Esophagus muscularis mucosa (tissue), 4 donors: Measurements from ENCODE around the gene SLC17A6. TPM values are rescaled to one million over a fixed set of nuclear protein-coding genes. Genes with fewer than 3 reads are reported as not detected.

Experiments used
- DNase-seq: peaks from one replicate; pipeline ENCODE4 v3.0.0-alpha.2; 2017; ENCODE audit errors: extremely low spot score
- H3K27ac ChIP-seq, 4 donors: fragments of 200-600 bp; sonication (generic); replicated peaks in 1 of 4; 1 replicate in 3 of 4; 2 replicates in 1 of 4; pipeline ENCODE4 v1.5.1; 2016 to 2019; ENCODE audit warnings: mild to moderate bottlenecking in 1 of 4
- H3K27me3 ChIP-seq, 4 donors: fragments of 200-600 bp; sonication (generic); one replicate each; pipeline versions ENCODE4 v1.5.1 to v1.6.0; 2016 to 2019
- H3K36me3 ChIP-seq, 4 donors: fragments of 200-600 bp; sonication (generic); one replicate each; pipeline ENCODE4 v1.5.1; 2016 to 2019
- H3K4me1 ChIP-seq, 4 donors: fragments of 200-600 bp; sonication (generic); one replicate each; pipeline ENCODE4 v1.5.1; 2016 to 2019
- H3K4me3 ChIP-seq, 4 donors: fragments of 200-600 bp; sonication (generic); 1 replicate in 2 of 4; 2 replicates in 2 of 4; pipeline ENCODE4 v1.5.1; 2016 to 2019; ENCODE audit warnings: mild to moderate bottlenecking in 4 of 4, moderate library complexity in 1 of 4
- H3K9me3 ChIP-seq, 4 donors: fragments of 200-600 bp; sonication (generic); 1 replicate in 3 of 4; 2 replicates in 1 of 4; pipeline ENCODE4 v1.5.1; 2016 to 2019
- CTCF ChIP-seq, 3 experiments: fragments of 200-600 bp in 2 of 3; fragments of 450-650 bp in 1 of 3; sonication (generic) in 2 of 3; IDR thresholded peaks; one replicate each; pipeline ENCODE4 v1.5.1; 2017 to 2019; ENCODE audit warnings: antibody characterized with exemption in 3 of 3, mild to moderate bottlenecking in 2 of 3, moderate library complexity in 1 of 3
- EP300 ChIP-seq: sonication (generic); formaldehyde crosslinking; IDR thresholded peaks from one replicate; pipeline ENCODE4 v1.6.1; 2017; ENCODE audit warnings: antibody characterized with exemption
- POLR2A ChIP-seq: fragments of 450-650 bp; IDR thresholded peaks from one replicate; pipeline ENCODE4 v1.6.1; 2017; ENCODE audit warnings: antibody characterized with exemption, moderate library complexity, mild to moderate bottlenecking, low read depth
- POLR2AphosphoS5 ChIP-seq, 2 donors: sonication (generic); formaldehyde crosslinking; IDR thresholded peaks; one replicate each; pipeline ENCODE4 v1.6.1; 2017; ENCODE audit warnings: antibody characterized with exemption in 2 of 2
- WGBS: methylation state at CpG from one replicate; pipeline ENCODE4 v1.1.5; 2018; 5-methylcytosine and 5-hydroxymethylcytosine counted together
- intact Hi-C: fragments of 100-400 bp; cut with DNase I; formaldehyde crosslinking; loops from one replicate; pipeline ENCODE4 v1.15.1; 2023
- total RNA-seq, 4 donors: library from RNA; depleted of rRNA; stranded (reverse); fragments of >200 nt; gene quantifications; one replicate each; pipeline versions ENCODE4 v1.1.0 to v1.2.1, GENCODE V29; 2016

The SLC17A6 gene
- total RNA-seq, 4 donors from 2014 or later: not detected

GRCh38 chr11:22331771-22332170 is 6.4 kb upstream of the SLC17A6 start:
- H3K9me3 ChIP-seq: no peaks in the 10 kb centered on the region
- WGBS: 74% methylated on average over 4 of the region's 4 CpGs
- H3K27me3 ChIP-seq: peaks cover 0 to 10% (median 0%) of the 10 kb centered on the region in 4 donors
- TF ChIP-seq POLR2A (no peak), CTCF (IDR thresholded peaks at IDR 0.05) (no peak), EP300 (no peak), POLR2AphosphoS5 (IDR thresholded peaks at IDR 0.05) (no peak)
- no peaks in the 10 kb centered on the region for H3K4me1 ChIP-seq
- H3K36me3 ChIP-seq: no peaks in the 10 kb centered on the region
- intact Hi-C loops: loop anchor here (5.0 to 10.0 kb wide), 2 partner anchors 213 to 456 kb away; no protein-coding TSS in a partner anchor
- H3K27ac ChIP-seq: no peak overlapping the region
- no peak overlapping the region for H3K4me3 ChIP-seq
- DNase-seq: no peak

- intact Hi-C loops: loop anchor here (10.0 kb wide), 1 partner anchor 208 kb away; no protein-coding TSS in a partner anchor
- peaks cover 0 to 9% (median 0%) of the 10 kb centered on the region in 4 donors for H3K4me1 ChIP-seq
- peaks cover 6 to 56% (median 28%) of the 10 kb centered on the region in 4 donors for H3K27me3 ChIP-seq
- H3K27ac ChIP-seq: no peak overlapping the region
- no peak overlapping the region for H3K4me3 ChIP-seq
- TF ChIP-seq EP300 (no peak), CTCF (IDR thresholded peaks at IDR 0.05) (no peak), POLR2AphosphoS5 (IDR thresholded peaks at IDR 0.05) (no peak), POLR2A (no peak)
- H3K9me3 ChIP-seq: no peaks in the 10 kb centered on the region
- DNase-seq: no peak
- no peaks in the 10 kb centered on the region for H3K36me3 ChIP-seq
Observed at GRCh38 chr11:22336587-22336986, 1.6 kb upstream of the SLC17A6 start.

- no peak overlapping the region for H3K4me3 ChIP-seq
- intact Hi-C loops: loop anchor here (10.0 kb wide), 1 partner anchor 205 kb away; no protein-coding TSS in a partner anchor
- H3K27me3 ChIP-seq: peaks cover 6 to 86% (median 43%) of the 10 kb centered on the region in 4 donors
- no peak for TF ChIP-seq CTCF (IDR thresholded peaks at IDR 0.05)
- no peak for TF ChIP-seq EP300
- no peak for TF ChIP-seq POLR2AphosphoS5 (IDR thresholded peaks at IDR 0.05)
- TF ChIP-seq POLR2A: no peak
- H3K9me3 ChIP-seq: no peaks in the 10 kb centered on the region
- H3K27ac ChIP-seq: no peak overlapping the region
- 17% methylated on average over 9 of the region's 9 CpGs for WGBS
- no peak for DNase-seq
- no peaks in the 10 kb centered on the region for H3K36me3 ChIP-seq
- H3K4me1 ChIP-seq: peaks cover 0 to 19% (median 9%) of the 10 kb centered on the region in 4 donors
Observed at GRCh38 chr11:22339611-22340010, 1.4 kb downstream of the SLC17A6 start.

GRCh38 chr11:22340235-22340634 is 2.1 kb downstream of the SLC17A6 start:
- DNase-seq: no peak
- H3K27me3 ChIP-seq: peaks cover 6 to 89% (median 43%) of the 10 kb centered on the region in 4 donors
- no peak for TF ChIP-seq POLR2AphosphoS5 (IDR thresholded peaks at IDR 0.05)
- peaks cover 0 to 19% (median 9%) of the 10 kb centered on the region in 4 donors for H3K4me1 ChIP-seq
- H3K36me3 ChIP-seq: no peaks in the 10 kb centered on the region
- no peaks in the 10 kb centered on the region for H3K9me3 ChIP-seq
- H3K27ac ChIP-seq: no peak overlapping the region
- intact Hi-C loops: no loop called here
- WGBS: 24% methylated on average over 6 of the region's 6 CpGs
- no peak overlapping the region for H3K4me3 ChIP-seq

- intact Hi-C loops: no loop called here
- Histone ChIP-seq H3K4me1 (peaks cover 0 to 19% (median 9%) of the 10 kb centered on the region in 4 donors), H3K36me3 (no peaks in the 10 kb centered on the region), H3K9me3 (no peaks in the 10 kb centered on the region), H3K27ac (no peak overlapping the region), H3K27me3 (peaks cover 6 to 90% (median 43%) of the 10 kb centered on the region in 4 donors), H3K4me3 (no peak overlapping the region)
- 6% methylated on average over 23 of the region's 40 CpGs for WGBS
- TF ChIP-seq POLR2A (no peak), EP300 (no peak), CTCF (IDR thresholded peaks at IDR 0.05) (no peak)
- DNase-seq: no peak
Observed at GRCh38 chr11:22340701-22341587, 2.8 kb downstream of the SLC17A6 start.
